ENCODE results near the gene MRI1. TPM values are rescaled to one million over a fixed set of nuclear protein-coding genes. Genes with fewer than 3 reads are reported as not detected.
A peak's percentile ranks its signal among the peaks of the same experiment; 100 is the strongest.

Gene MRI1
- total RNA-seq, 3 donors from 2014 or later: 45.9 to 72.4 (median 71.4) TPM

GRCh38 chr19:13817018-13817614 is 52.8 kb downstream of the MRI1 start:
- no peak for DNase-seq (ENCODE audit: low spot score in 2 of 2)
- no peaks in the 10 kb centered on the region for H3K36me3 ChIP-seq
- H3K27me3 ChIP-seq: no peaks in the 10 kb centered on the region
- no peaks in the 10 kb centered on the region for H3K9me3 ChIP-seq
- no peak overlapping the region for H3K27ac ChIP-seq
- H3K4me3 ChIP-seq: no peak overlapping the region
- H3K4me1 ChIP-seq: no peaks in the 10 kb centered on the region
- intact Hi-C loops (cut with DNase I; ENCODE audit: low total_unique reads): no loop called here
- no peak for TF ChIP-seq POLR2AphosphoS5 (IDR thresholded peaks at IDR 0.05)
- no peak for TF ChIP-seq POLR2A (IDR thresholded peaks at IDR 0.05)
- TF ChIP-seq CTCF (IDR thresholded peaks at IDR 0.05): no peak

GRCh38 chr19:13817615-13818371 is 53.5 kb downstream of the MRI1 start:
- H3K27me3 ChIP-seq: no peaks in the 10 kb centered on the region
- TF ChIP-seq POLR2AphosphoS5 (IDR thresholded peaks at IDR 0.05) (no peak), POLR2A (IDR thresholded peaks at IDR 0.05) (no peak), CTCF (IDR thresholded peaks at IDR 0.05) (no peak)
- no peaks in the 10 kb centered on the region for H3K9me3 ChIP-seq
- no peak overlapping the region for H3K4me3 ChIP-seq
- intact Hi-C loops (cut with DNase I; ENCODE audit: low total_unique reads): no loop called here
- no peaks in the 10 kb centered on the region for H3K4me1 ChIP-seq
- H3K27ac ChIP-seq: no peak overlapping the region
- H3K36me3 ChIP-seq: no peaks in the 10 kb centered on the region
- DNase-seq (ENCODE audit: low spot score in 2 of 2): no peak

GRCh38 chr19:13819238-13819637 is 54.9 kb downstream of the MRI1 start:
- Histone ChIP-seq H3K4me3 (no peak overlapping the region), H3K27ac (no peak overlapping the region)

GRCh38 chr19:13821292-13821691 is 57.0 kb downstream of the MRI1 start:
- H3K4me1 ChIP-seq: no peaks in the 10 kb centered on the region
- H3K4me3 ChIP-seq: no peak overlapping the region
- no peak overlapping the region for H3K27ac ChIP-seq
- H3K9me3 ChIP-seq: no peaks in the 10 kb centered on the region
- no peak for DNase-seq (ENCODE audit: low spot score in 2 of 2)
- H3K36me3 ChIP-seq: no peaks in the 10 kb centered on the region
- no peaks in the 10 kb centered on the region for H3K27me3 ChIP-seq
- intact Hi-C loops (cut with DNase I; ENCODE audit: low total_unique reads): no loop called here
- TF ChIP-seq CTCF (IDR thresholded peaks at IDR 0.05) (no peak), POLR2AphosphoS5 (IDR thresholded peaks at IDR 0.05) (no peak), POLR2A (IDR thresholded peaks at IDR 0.05) (no peak)

More at GRCh38 chr19:13819238-13819637, 54.9 kb downstream of the MRI1 start:
- no peaks in the 10 kb centered on the region for H3K4me1 ChIP-seq
- no peak for DNase-seq (ENCODE audit: low spot score in 2 of 2)
- no peaks in the 10 kb centered on the region for H3K27me3 ChIP-seq
- intact Hi-C loops (cut with DNase I; ENCODE audit: low total_unique reads): no loop called here
- no peak for TF ChIP-seq POLR2AphosphoS5 (IDR thresholded peaks at IDR 0.05)
- TF ChIP-seq CTCF (IDR thresholded peaks at IDR 0.05): no peak
- TF ChIP-seq POLR2A (IDR thresholded peaks at IDR 0.05): no peak
- H3K9me3 ChIP-seq: no peaks in the 10 kb centered on the region
- H3K36me3 ChIP-seq: no peaks in the 10 kb centered on the region

- no peak overlapping the region for H3K4me3 ChIP-seq
- H3K36me3 ChIP-seq: no peaks in the 10 kb centered on the region
- intact Hi-C loops (cut with DNase I; ENCODE audit: low total_unique reads): no loop called here
- TF ChIP-seq POLR2A (IDR thresholded peaks at IDR 0.05) (no peak), POLR2AphosphoS5 (IDR thresholded peaks at IDR 0.05) (no peak), CTCF (IDR thresholded peaks at IDR 0.05) (no peak)
- H3K27me3 ChIP-seq: no peaks in the 10 kb centered on the region
- H3K27ac ChIP-seq: peak overlapping the region in 1 of 2 donors; percentile 52
- no peaks in the 10 kb centered on the region for H3K9me3 ChIP-seq
- no peaks in the 10 kb centered on the region for H3K4me1 ChIP-seq
- DNase-seq (ENCODE audit: low spot score in 2 of 2): no peak
Observed at GRCh38 chr19:13823256-13823655, 58.9 kb downstream of the MRI1 start.

Data from breast epithelium (tissue), 4 donors.